ENCODE measurements around the gene RNF13.

DNA sequence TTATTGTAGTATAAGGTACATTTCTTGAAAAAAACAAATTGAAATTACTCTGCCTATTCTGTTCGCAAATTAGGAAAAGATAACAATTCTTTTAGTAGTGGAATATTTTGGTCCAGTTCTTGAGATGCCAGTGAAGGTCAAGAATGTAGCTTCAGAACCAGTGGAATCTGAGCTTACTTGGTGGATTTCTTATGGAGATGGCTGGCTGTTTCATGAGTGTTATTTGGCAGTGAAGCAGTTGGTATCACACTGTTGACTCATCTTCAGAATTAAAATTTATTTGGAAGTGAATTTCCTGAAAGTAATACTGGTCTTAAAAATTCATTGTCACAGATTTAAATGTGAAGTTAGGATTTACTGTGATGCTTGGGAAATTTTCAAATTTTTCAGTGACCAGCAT, 19.1 kb downstream of the RNF13 start:
- TF ChIP-seq JUN (CRISPR knock-in tag; IDR thresholded peaks at IDR 0.05), result no peak
- TF ChIP-seq, protein P1, sequence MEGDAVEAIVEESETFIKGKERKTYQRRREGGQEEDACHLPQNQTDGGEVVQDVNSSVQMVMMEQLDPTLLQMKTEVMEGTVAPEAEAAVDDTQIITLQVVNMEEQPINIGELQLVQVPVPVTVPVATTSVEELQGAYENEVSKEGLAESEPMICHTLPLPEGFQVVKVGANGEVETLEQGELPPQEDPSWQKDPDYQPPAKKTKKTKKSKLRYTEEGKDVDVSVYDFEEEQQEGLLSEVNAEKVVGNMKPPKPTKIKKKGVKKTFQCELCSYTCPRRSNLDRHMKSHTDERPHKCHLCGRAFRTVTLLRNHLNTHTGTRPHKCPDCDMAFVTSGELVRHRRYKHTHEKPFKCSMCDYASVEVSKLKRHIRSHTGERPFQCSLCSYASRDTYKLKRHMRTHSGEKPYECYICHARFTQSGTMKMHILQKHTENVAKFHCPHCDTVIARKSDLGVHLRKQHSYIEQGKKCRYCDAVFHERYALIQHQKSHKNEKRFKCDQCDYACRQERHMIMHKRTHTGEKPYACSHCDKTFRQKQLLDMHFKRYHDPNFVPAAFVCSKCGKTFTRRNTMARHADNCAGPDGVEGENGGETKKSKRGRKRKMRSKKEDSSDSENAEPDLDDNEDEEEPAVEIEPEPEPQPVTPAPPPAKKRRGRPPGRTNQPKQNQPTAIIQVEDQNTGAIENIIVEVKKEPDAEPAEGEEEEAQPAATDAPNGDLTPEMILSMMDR (IDR thresholded peaks at IDR 0.05), result no peak
- TF ChIP-seq NR2C2 (CRISPR knock-in tag; IDR thresholded peaks at IDR 0.05), result no peak

Measured in WTC11 (cell line).